Kidney tubule cell (primary cell): ENCODE measurements around the gene THAP5.
"Not testable (repeated sequence)": the region's sequence is repeated elsewhere in the genome, so short reads cannot be mapped to it uniquely, and the experiment has no call there.

Experiments
- DNase-seq: peaks from one replicate; pipeline ENCODE4 v3.0.0-alpha.2; 2018; ENCODE audit warnings: low spot score

THAP5 gene

GRCh38 chr7:108584211-108584610 is 14.7 kb upstream of the THAP5 start:
- peak; percentile 42 for DNase-seq

- peak; percentile 68 for DNase-seq
These were observed 12.4 kb upstream of the THAP5 start for GRCh38 chr7:108581655-108582491.

GRCh38 chr7:108580298-108580697 is 10.8 kb upstream of the THAP5 start:
- no peak for DNase-seq

GRCh38 chr7:108578937-108579336 is 9.4 kb upstream of the THAP5 start:
- DNase-seq, result no peak

GRCh38 chr7:108576116-108576515 is 6.6 kb upstream of the THAP5 start:
- no peak for DNase-seq

DNA sequence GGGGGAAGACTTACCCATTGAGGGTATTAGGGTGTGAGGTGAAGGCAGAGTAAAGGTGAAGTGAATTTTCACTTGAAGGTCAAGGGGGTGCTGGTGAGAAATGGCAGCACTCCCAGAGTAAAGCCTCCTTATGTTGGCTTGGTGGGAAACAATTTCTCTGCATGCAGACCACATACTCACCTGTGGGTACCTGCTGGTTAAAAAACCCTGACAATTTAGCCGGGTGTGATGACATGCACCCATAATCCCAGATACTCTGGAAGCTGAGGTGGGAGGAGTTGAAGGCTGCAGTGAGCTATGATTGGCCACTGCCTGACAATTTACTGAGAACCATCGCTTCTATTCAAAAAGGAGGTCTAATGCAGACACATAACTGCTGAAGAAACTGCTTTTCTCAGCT is 5.7 kb upstream of the THAP5 start:
- no peak for DNase-seq

DNA sequence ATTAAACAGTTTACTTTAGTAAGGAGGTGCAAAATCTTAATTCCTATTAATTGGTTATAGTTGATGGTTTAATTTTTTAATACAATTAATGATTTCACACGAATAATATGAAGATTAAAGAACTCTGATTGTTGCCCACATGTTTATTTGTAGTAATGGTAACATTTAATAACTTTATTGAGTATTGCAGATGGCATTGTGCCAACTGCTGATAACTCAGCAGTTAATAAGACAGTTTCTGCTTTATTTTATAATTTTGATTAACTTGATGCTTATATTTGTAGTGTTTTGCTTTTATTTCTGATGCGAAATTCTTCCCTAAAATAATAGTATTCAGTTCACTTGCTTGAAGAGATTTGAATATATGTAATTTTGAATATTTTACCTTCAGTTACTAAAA is 3.0 kb upstream of the THAP5 start:
- no peak for DNase-seq

DNA sequence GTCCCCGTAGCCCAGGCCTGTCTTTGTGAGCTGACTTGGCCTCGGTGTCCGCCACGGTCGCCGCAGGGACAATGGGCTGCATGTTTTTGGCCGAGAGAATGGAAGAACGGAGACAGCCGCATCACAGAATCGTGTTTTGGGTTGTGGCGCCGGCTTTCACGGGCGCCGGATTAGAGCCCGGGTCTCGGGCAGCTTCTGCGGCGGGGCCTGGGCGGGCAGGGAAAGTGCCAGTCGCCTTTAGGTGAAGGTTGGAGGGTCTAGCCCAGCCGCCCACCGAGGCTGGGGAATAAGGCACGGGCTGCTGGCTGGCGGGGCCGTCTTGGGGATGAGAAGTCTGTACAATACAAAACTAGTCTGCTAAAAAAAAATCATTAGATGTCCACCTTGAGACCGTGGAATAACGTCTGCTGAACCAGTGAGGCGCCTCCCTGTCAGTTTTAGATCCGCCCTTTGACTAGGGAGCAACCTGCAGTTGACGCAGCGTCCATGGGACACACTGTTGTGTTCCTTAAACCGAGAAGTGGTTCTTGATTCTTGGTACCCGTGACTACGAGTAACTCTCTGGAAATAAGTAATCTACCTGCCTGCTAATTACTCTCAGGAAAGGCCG is 745 bp upstream of the THAP5 start:
- peak; percentile 80 for DNase-seq

GRCh38 chr7:108568801-108569380 is 615 bp downstream of the THAP5 start:
- no peak for DNase-seq

DNA sequence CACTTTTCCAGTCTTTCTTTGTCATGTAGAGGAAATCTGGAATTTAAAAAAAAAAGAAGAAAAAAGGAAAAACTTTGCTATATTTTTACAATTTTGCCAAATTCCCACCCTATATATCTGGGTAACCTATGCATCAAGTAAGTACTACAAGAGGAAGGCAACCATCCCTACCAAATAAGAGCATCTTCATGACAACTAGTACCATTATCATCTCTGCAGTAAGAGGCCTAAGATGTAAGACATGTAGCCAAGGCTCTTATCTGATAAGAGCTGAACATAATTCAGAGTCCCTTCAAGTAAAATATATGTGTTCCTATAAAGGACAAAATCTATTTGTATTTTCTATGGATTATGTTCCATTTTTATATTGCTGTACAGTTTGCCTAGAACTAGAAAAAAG is 3.5 kb downstream of the THAP5 start:
- DNase-seq, result no peak

- DNase-seq, result peak; percentile 55
These were observed 8.4 kb downstream of the THAP5 start for GRCh38 chr7:108561047-108561619.

- DNase-seq, result no peak
These were observed 10.3 kb downstream of the THAP5 start for GRCh38 chr7:108559253-108559652.

DNA sequence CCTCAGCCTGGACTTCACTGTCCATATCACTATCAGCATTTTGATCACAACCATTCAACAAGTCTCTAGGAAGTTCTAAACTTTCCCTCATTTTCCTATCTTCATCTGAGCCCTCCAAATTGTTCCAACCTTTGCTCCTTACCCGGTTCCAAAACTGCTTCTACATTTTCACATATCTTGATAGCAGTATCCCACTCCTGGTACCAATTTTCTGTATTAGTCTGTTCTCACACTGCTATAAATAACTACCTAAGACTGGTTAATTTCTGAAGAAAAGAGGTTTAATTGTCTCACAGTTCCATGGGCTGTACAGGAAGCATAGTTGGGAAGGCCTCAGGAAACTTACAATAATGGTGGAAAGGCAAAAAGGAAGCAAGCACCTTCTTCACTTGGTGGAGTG is 11.9 kb downstream of the THAP5 start:
- DNase-seq, result no peak

DNA sequence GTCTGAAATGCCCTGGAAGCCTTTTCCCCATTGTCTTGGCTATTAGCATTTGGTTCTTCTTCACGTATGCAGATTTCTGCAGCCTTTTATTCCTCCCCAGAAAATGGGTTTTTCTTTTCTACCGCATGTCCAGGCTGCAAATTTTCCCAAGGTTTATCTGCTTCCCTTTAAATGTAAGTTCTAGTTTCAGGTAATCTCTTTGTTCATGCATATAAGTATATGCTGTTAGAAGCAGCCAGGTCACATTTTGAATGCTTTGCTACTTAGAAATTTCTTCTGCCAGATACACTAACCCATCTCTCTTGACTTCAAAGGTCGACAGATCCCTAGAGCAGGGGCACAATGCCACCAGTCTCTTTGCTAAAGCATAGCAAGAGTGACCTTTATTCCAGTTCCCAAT is 12.3 kb downstream of the THAP5 start:
- DNase-seq, result no peak

DNA sequence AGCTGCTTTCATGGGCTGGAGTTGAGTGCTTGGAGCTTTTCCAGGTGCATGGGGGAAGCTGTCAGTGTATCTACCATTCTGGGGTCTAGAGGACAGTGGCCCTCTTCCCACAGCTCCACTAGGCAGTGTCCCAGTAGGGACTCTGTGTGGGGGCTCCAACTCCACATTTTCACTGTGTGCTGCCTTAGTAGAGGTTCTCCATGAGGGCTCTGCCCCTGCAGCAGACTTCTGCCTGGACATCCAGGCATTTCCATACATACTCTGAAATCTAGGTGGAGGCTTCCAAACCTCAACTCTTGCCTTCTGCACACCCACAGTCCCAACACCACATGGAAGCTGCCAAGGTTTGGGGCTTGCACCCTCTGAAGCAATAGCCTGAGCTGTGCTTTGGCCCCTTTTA is 12.8 kb downstream of the THAP5 start:
- DNase-seq, result not testable (repeated sequence)

- not testable (repeated sequence) for DNase-seq
These were observed 21.2 kb downstream of the THAP5 start for GRCh38 chr7:108548141-108548896.

GRCh38 chr7:108541478-108541877 is 28.0 kb downstream of the THAP5 start:
- DNase-seq, result no peak

DNA sequence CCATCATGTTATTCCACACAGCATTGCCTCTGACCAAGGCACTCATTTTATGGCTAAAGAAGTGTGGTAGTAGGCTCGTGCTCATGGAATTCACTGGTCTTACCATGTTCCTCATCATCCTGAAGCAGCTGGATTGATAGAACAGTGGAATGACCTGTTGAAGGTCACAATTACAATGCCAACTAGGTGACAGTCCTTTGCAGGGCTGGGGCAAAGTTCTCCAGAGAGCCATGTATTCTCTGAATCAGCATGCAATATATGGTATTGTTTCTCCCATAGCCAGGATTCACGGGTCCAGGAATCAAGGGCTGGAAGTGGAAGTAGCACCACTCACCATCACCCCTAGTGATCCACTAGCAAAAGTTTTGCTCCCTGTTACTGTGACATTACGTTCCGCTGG is 30.8 kb downstream of the THAP5 start:
- not testable (repeated sequence) for DNase-seq

DNA sequence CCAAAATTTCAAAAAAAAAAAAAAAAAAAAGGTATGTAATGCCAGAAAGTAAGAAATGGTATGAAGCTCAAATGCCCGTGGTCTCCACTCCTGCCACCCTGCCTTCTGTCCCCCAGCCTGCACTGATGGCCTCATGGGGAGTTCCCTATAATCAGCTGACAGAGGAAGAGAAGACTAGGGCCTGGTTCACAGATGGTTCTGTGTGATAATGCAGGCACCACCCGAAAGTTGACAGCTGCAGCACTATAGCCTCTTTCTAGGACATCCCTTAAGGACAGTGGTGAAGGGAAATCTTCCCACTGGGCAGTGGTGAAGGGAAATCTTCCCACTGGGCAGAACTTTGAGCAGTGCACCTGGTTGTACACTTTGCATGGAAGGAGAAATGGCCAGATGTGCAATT is 31.3 kb downstream of the THAP5 start:
- not testable (repeated sequence) for DNase-seq

GRCh38 chr7:108537229-108537628 is 32.3 kb downstream of the THAP5 start:
- DNase-seq, result no peak

DNA sequence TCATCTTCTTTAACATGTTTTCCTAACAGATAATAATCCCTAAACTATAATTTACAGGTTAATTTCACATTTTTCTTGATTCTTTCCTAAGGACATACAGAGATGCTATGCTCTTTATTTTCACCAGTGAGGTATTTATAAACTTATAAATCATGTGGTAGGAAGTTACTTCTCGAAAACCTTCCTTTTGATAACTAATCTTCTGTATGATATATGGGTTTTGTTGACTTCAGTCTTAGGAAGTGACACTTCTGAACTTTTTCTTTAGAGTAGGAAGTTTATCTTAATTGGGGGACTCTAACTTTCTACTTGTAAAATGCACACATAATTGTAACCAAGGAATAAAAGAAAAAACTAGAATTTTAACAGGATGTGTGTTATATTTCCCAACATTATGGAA is 33.8 kb downstream of the THAP5 start:
- no peak for DNase-seq

GRCh38 chr7:108535257-108535656 is 34.2 kb downstream of the THAP5 start:
- no peak for DNase-seq
